MCF 10A (cell line): Measurements from ENCODE around the gene SCN4B. TPM values are rescaled to one million over a fixed set of nuclear protein-coding genes. Genes with fewer than 3 reads are reported as not detected.

Experiments
- BruUV-seq: library from RNA; stranded (reverse); fragments of 400-500 nt; replicated peaks from 2 replicates; lab custom pipeline; 2021; lab: Mats Ljungman, UMichigan
- CTCF ChIA-PET: fragments of 300-600 bp; sonication (Branson Sonifier 250); formaldehyde crosslinking; extraction: SDS; loops from one replicate; lab custom pipeline; 2021; ENCODE audit warnings: antibody characterized with exemption, inconsistent platforms; lab: Yijun Ruan, JAX
- POLR2A ChIA-PET: fragments of 300-600, 350-650 bp; sonication (Branson Sonifier 250); formaldehyde crosslinking; extraction: SDS; loops from one replicate; lab custom pipeline; 2020; ENCODE audit warnings: antibody characterized with exemption, inconsistent platforms; lab: Yijun Ruan, JAX
- DNase-seq: peaks from one replicate; pipeline ENCODE4 v3.0.0-alpha.2; 2018; ENCODE audit not compliant: unreplicated experiment
- H3K27ac Mint-ChIP-seq: one replicate; pipeline ENCODE4 v1.8.0; 2022; ENCODE audit warnings: mild to moderate bottlenecking, low read depth, mixed read lengths; ENCODE audit not compliant: unreplicated experiment
- H3K27me3 Mint-ChIP-seq: one replicate; pipeline ENCODE4 v1.8.0; 2022; ENCODE audit warnings: mixed read lengths; ENCODE audit not compliant: insufficient read depth, unreplicated experiment
- H3K36me3 Mint-ChIP-seq: one replicate; pipeline ENCODE4 v1.8.0; 2022; ENCODE audit warnings: mild to moderate bottlenecking, moderate library complexity, mixed read lengths; ENCODE audit not compliant: insufficient read depth, unreplicated experiment
- H3K4me1 Mint-ChIP-seq: one replicate; pipeline ENCODE4 v1.8.0; 2022; ENCODE audit warnings: mixed read lengths; ENCODE audit not compliant: insufficient read depth, unreplicated experiment
- H3K4me3 Mint-ChIP-seq: one replicate; pipeline ENCODE4 v1.8.0; 2022; ENCODE audit warnings: mild to moderate bottlenecking, moderate library complexity, mixed read lengths; ENCODE audit not compliant: unreplicated experiment
- H3K9me3 Mint-ChIP-seq: one replicate; pipeline ENCODE4 v1.8.0; 2022; ENCODE audit warnings: mixed read lengths; ENCODE audit not compliant: unreplicated experiment
- CTCF ChIP-seq: fragments of 200-600 bp; IDR thresholded peaks from one replicate; pipeline ENCODE4 v1.8.0; 2022; ENCODE audit warnings: antibody characterized with exemption, mild to moderate bottlenecking; ENCODE audit not compliant: unreplicated experiment
- intact Hi-C: fragments of 100-400 bp; cut with micrococcal nuclease; formaldehyde crosslinking; loops from 2 replicates; pipeline ENCODE4 v1.14.1; 2022
- total RNA-seq: library from RNA; stranded (reverse); gene quantifications from 2 replicates; pipeline ENCODE4 v1.2.3, GENCODE V29; 2022

SCN4B gene
- total RNA-seq, 1 experiment from 2014 or later: not detected

GRCh38 chr11:118148240-118148639 is 4.4 kb downstream of the SCN4B start:
- Mint-ChIP-seq H3K4me1 (peaks cover under 1% of the 10 kb centered on the region), H3K27ac (no peak overlapping the region), H3K36me3 (no peaks in the 10 kb centered on the region), H3K9me3 (no peaks in the 10 kb centered on the region), H3K4me3 (no peak overlapping the region), H3K27me3 (peaks cover 12% of the 10 kb centered on the region)
- no peak for DNase-seq
- TF ChIP-seq CTCF: no peak
- CTCF ChIA-PET: interaction anchor here (1.6 to 2.4 kb wide), 3 partner anchors 23 to 143 kb away, joined by 5 to 25 read pairs (median 8); no protein-coding TSS in a partner anchor
- BruUV-seq: no TSS peak
- intact Hi-C loops: loop anchor here (5.0 kb wide), 2 partner anchors 419 to 509 kb away; partner anchors contain the start of gene IFT46
- POLR2A ChIA-PET: no interaction called here

- ChIA-PET POLR2A (no interaction called here), CTCF (interaction anchor here (1.6 to 2.4 kb wide), 2 partner anchors 24 to 144 kb away, joined by 5 to 25 read pairs; no protein-coding TSS in a partner anchor)
- no peaks in the 10 kb centered on the region for H3K9me3 Mint-ChIP-seq
- no peak for DNase-seq
- no TSS peak for BruUV-seq
- intact Hi-C loops: loop anchor here (5.0 kb wide), 2 partner anchors 420 to 510 kb away; partner anchors contain the start of gene IFT46
- H3K27me3 Mint-ChIP-seq: peaks cover 12% of the 10 kb centered on the region
- no peaks in the 10 kb centered on the region for H3K36me3 Mint-ChIP-seq
- H3K27ac Mint-ChIP-seq: no peak overlapping the region
- peaks cover 7% of the 10 kb centered on the region for H3K4me1 Mint-ChIP-seq
- TF ChIP-seq CTCF: no peak
- H3K4me3 Mint-ChIP-seq: no peak overlapping the region
These were observed 5.1 kb downstream of the SCN4B start for GRCh38 chr11:118147502-118147901.

GRCh38 chr11:118146554-118146953 is 6.1 kb downstream of the SCN4B start:
- POLR2A ChIA-PET: interaction anchor here (0.8 to 1.4 kb wide), 2 partner anchors 25 to 221 kb away, joined by 4 to 7 read pairs; no protein-coding TSS in a partner anchor
- no peak for DNase-seq
- no TSS peak for BruUV-seq
- H3K36me3 Mint-ChIP-seq: no peaks in the 10 kb centered on the region
- CTCF ChIA-PET: interaction anchor here (0.6 to 2.8 kb wide), 4 partner anchors 9 to 140 kb away, joined by 3 to 25 read pairs (median 8); no protein-coding TSS in a partner anchor
- peaks cover 12% of the 10 kb centered on the region for H3K27me3 Mint-ChIP-seq
- H3K4me3 Mint-ChIP-seq: peak overlapping the region; percentile 74
- no peaks in the 10 kb centered on the region for H3K9me3 Mint-ChIP-seq
- no peak for TF ChIP-seq CTCF
- H3K4me1 Mint-ChIP-seq: peaks cover 15% of the 10 kb centered on the region
- H3K27ac Mint-ChIP-seq: no peak overlapping the region
- intact Hi-C loops: loop anchor here (5.0 kb wide), 2 partner anchors 421 to 511 kb away; partner anchors contain the start of gene IFT46

GRCh38 chr11:118145285-118146227 is 7.1 kb downstream of the SCN4B start:
- Mint-ChIP-seq H3K36me3 (no peaks in the 10 kb centered on the region), H3K4me3 (peak overlapping the region; percentile 74), H3K27ac (peak overlapping the region; percentile 66), H3K9me3 (no peaks in the 10 kb centered on the region), H3K27me3 (peaks cover 15% of the 10 kb centered on the region), H3K4me1 (peaks cover 15% of the 10 kb centered on the region)
- no TSS peak for BruUV-seq
- intact Hi-C loops: loop anchor here (1.0 to 5.0 kb wide), 6 partner anchors 26 to 512 kb away; partner anchors contain the start of gene IFT46
- ChIA-PET POLR2A (interaction anchor here (1.4 kb wide), 1 partner anchor 26 kb away, joined by 7 read pairs; no protein-coding TSS in a partner anchor), CTCF (interaction anchor here (0.6 to 4.5 kb wide), 21 partner anchors 10 to 436 kb away, joined by 3 to 66 read pairs (median 5); no protein-coding TSS in a partner anchor)
- TF ChIP-seq CTCF: peak; percentile 92
- DNase-seq: peak; percentile 88
